ENCODE data around the gene FYCO1.

DNA sequence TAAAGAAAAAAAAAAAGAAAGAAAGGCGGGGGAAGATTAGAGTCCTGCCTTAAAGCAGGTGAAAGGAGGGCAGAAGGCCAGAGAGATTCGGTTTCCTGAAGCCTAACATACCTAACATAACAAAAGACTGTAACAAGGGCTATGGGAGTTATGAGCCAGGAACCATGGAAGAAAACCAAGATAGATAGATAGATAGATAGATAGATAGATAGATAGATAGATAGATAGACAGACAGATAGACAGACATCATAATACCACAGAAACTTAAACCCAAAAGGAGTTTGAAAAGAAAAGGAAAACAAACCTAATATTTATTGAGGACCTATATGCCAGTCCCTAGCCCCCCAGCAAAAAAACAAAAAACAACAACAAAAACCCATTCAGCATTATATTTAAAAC lies 2.3 kb upstream of the FYCO1 start:
- TF ChIP-seq GATA3 (IDR thresholded peaks at IDR 0.05; ENCODE audit: low read depth, low read length) (no peak), GATA2 (IDR thresholded peaks at IDR 0.05; ENCODE audit: low read depth, low read length) (no peak)
